ENCODE results near the gene APOL1.
"Not testable (repeated sequence)": the region's sequence is repeated elsewhere in the genome, so short reads cannot be mapped to it uniquely, and the experiment has no call there.

APOL1 gene

GRCh38 chr22:36228944-36229343 is 24.0 kb upstream of the APOL1 start:
- TF ChIP-seq CTCF (IDR thresholded peaks at IDR 0.05; ENCODE audit: borderline replicate concordance, extremely low read depth, low read length, poor library complexity, severe bottlenecking) (no peak), EZH2 (IDR thresholded peaks at IDR 0.05; ENCODE audit: borderline replicate concordance, low read depth, low read length, severe bottlenecking) (no peak)
- Histone ChIP-seq H3K9me3 (ENCODE audit: insufficient read depth, low read length, severe bottlenecking) (no peaks in the 10 kb centered on the region), H3K4me2 (ENCODE audit: insufficient read depth, low read length) (no peak overlapping the region), H3K4me1 (ENCODE audit: insufficient read depth, low read length) (no peaks in the 10 kb centered on the region), H3K4me3 (ENCODE audit: low read depth in 1 of 2, low read length in 2 of 2) (no peak overlapping the region), H3K9ac (ENCODE audit: low read depth, low read length) (no peak overlapping the region), H4K20me1 (ENCODE audit: insufficient read depth, low read length) (no peaks in the 10 kb centered on the region), H3K27me3 (ENCODE audit: insufficient read depth, low read length, poor library complexity) (no peaks in the 10 kb centered on the region), H3K36me3 (ENCODE audit: insufficient read depth, low read length) (peaks cover 61% of the 10 kb centered on the region), H3K79me2 (ENCODE audit: insufficient read depth, low read length) (no peaks in the 10 kb centered on the region), H3K27ac (ENCODE audit: low read length) (no peak overlapping the region), H2AFZ (ENCODE audit: low read depth, low read length) (no peak overlapping the region)
- ATAC-seq (ENCODE audit: insufficient read depth, low read depth) (no peak), DNase-seq (no peak)

- H3K27ac ChIP-seq (ENCODE audit: low read length); ATAC-seq (ENCODE audit: insufficient read depth, low read depth); H3K27me3 ChIP-seq (ENCODE audit: insufficient read depth, low read length, poor library complexity); H3K4me1 ChIP-seq (ENCODE audit: insufficient read depth, low read length); H2AFZ ChIP-seq (ENCODE audit: low read depth, low read length); H3K79me2 ChIP-seq (ENCODE audit: insufficient read depth, low read length); DNase-seq; H3K4me3 ChIP-seq (ENCODE audit: low read depth in 1 of 2, low read length in 2 of 2); H3K9ac ChIP-seq (ENCODE audit: low read depth, low read length); H3K9me3 ChIP-seq (ENCODE audit: insufficient read depth, low read length, severe bottlenecking); H4K20me1 ChIP-seq (ENCODE audit: insufficient read depth, low read length); H3K4me2 ChIP-seq (ENCODE audit: insufficient read depth, low read length): not testable (repeated sequence)
- H3K36me3 ChIP-seq (ENCODE audit: insufficient read depth, low read length) = peaks cover 66% of the 10 kb centered on the region
These were observed 23.3 kb upstream of the APOL1 start for GRCh38 chr22:36229649-36230048.

GRCh38 chr22:36231051-36231450 is 21.9 kb upstream of the APOL1 start:
- not testable (repeated sequence) for H3K4me3 ChIP-seq (ENCODE audit: low read depth in 1 of 2, low read length in 2 of 2); H2AFZ ChIP-seq (ENCODE audit: low read depth, low read length); H3K27ac ChIP-seq (ENCODE audit: low read length); DNase-seq; H3K27me3 ChIP-seq (ENCODE audit: insufficient read depth, low read length, poor library complexity); H3K9ac ChIP-seq (ENCODE audit: low read depth, low read length); ATAC-seq (ENCODE audit: insufficient read depth, low read depth); H4K20me1 ChIP-seq (ENCODE audit: insufficient read depth, low read length); H3K9me3 ChIP-seq (ENCODE audit: insufficient read depth, low read length, severe bottlenecking); H3K4me2 ChIP-seq (ENCODE audit: insufficient read depth, low read length); H3K4me1 ChIP-seq (ENCODE audit: insufficient read depth, low read length)
- Histone ChIP-seq H3K79me2 (ENCODE audit: insufficient read depth, low read length) (peaks cover 13% of the 10 kb centered on the region), H3K36me3 (ENCODE audit: insufficient read depth, low read length) (peaks cover 77% of the 10 kb centered on the region)

- no peak overlapping the region for H2AFZ ChIP-seq (ENCODE audit: low read depth, low read length)
- H3K9me3 ChIP-seq (ENCODE audit: insufficient read depth, low read length, severe bottlenecking) = no peaks in the 10 kb centered on the region
- no peaks in the 10 kb centered on the region for H3K27me3 ChIP-seq (ENCODE audit: insufficient read depth, low read length, poor library complexity)
- H3K4me2 ChIP-seq (ENCODE audit: insufficient read depth, low read length) = no peak overlapping the region
- no peak overlapping the region for H3K27ac ChIP-seq (ENCODE audit: low read length)
- ATAC-seq (ENCODE audit: insufficient read depth, low read depth) (no peak), DNase-seq (no peak)
- H4K20me1 ChIP-seq (ENCODE audit: insufficient read depth, low read length) = no peaks in the 10 kb centered on the region
- peaks cover 84% of the 10 kb centered on the region for H3K36me3 ChIP-seq (ENCODE audit: insufficient read depth, low read length)
- H3K9ac ChIP-seq (ENCODE audit: low read depth, low read length) = no peak overlapping the region
- peaks cover 25% of the 10 kb centered on the region for H3K4me1 ChIP-seq (ENCODE audit: insufficient read depth, low read length)
- peaks cover 32% of the 10 kb centered on the region for H3K79me2 ChIP-seq (ENCODE audit: insufficient read depth, low read length)
- no peak overlapping the region for H3K4me3 ChIP-seq (ENCODE audit: low read depth in 1 of 2, low read length in 2 of 2)
- TF ChIP-seq EZH2 (IDR thresholded peaks at IDR 0.05; ENCODE audit: borderline replicate concordance, low read depth, low read length, severe bottlenecking) = no peak
- no peak for TF ChIP-seq CTCF (IDR thresholded peaks at IDR 0.05; ENCODE audit: borderline replicate concordance, extremely low read depth, low read length, poor library complexity, severe bottlenecking)
These were observed 20.1 kb upstream of the APOL1 start for GRCh38 chr22:36232715-36233401.
